Ammon's horn (tissue), 1 donor: ENCODE results near the gene ACP1.
"Not testable (repeated sequence)": the region's sequence is repeated elsewhere in the genome, so short reads cannot be mapped to it uniquely, and the experiment has no call there.

Source experiments
- DNase-seq: peaks from one replicate; pipeline ENCODE4 v3.0.0-alpha.2; 2016; ENCODE audit warnings: low spot score

Gene ACP1

DNA sequence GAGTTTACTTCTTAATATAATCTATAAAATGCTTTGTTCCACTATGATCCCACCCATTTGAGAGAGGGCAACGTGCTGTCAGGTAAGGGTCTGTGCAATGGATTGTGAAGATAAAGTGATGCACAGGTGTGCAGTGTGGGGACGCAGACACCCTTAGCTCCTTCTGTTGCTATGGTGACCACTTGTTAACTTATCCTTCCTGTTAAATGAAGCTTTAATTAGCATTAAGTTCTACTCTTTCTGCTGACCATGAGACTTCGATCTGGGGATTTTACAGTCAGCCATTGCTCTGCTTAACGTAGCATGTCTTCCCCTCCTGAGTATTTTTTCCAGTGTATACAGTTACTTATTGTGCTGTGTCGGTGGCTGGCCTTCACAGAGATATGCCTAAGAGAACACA lies 46.2 kb downstream of the ACP1 start:
- no peak for DNase-seq

DNA sequence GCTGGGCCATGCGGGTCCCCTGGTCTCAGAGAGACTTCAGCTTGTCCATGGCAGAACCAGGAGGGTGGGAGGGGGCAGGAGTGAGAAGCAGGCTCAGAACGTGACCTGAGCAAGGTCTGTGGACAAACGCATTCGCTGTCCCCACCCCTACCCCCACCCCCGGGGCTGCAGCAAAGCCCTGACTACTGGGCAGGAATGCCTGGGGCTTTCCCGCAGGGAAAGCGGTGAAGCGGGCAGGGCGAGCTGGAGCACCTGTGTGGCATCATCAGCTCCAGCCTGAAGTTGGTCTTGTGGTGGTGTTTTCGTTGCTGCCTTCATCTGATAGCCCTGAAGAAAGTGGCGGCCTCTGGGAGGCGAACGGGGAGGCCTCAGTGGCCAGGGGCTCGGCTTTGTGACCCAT lies 49.2 kb downstream of the ACP1 start:
- DNase-seq = no peak

DNA sequence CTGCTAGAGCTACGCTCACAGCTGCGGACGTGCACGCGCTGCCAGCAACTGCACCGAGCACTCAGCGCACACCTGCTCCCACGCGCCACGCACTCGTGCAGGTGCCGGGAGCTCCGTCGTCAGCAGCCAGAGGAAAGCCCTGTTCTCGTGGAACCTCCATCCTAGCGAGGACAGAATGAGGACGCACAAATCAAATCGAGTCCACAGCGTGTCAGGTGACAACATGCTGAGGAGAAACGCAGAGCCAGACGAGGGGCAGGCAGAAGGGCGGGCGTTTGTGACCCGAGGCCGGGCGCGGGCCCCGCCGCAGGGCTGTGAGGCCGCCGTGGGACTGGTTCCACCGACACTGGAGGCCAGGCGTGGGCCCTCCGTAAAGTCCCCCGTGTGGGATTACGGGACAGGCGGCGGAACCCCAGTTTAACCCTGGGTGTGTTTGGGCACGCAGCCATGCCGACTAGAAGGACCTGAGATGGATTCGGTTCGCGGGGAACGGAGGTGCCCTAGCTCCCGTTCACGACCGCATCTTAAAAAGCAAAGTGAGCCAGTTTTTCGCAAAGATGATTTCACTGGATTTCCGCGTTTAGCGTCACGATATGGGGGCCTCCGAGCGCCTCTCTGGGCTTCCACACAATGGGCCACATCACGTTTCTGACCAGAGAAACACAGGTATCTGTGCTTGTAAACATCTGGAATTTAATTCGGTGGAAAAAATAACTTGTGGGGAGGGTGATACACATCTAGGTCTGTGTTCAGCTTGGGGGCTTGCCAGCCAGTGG lies 50.0 kb downstream of the ACP1 start:
- DNase-seq = no peak

DNA sequence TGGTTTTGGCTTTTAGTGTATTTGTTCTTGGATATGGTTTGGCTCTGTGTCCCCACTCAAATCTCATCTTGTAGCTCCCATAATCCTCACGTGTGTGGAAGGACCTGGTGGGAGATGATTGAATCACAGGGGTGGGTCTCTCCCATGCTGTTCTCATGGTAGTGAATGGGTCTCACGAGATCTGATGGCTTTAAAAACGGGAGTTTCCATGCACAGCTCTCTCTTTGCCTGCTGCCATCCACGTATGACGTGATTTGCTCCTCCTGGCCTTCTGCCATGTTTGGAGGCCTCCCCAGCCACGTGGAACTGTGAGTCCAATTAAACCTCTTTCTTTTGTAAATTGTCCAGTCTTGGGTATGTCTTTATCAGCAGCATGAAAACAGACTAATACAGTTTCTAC lies 51.2 kb downstream of the ACP1 start:
- not testable (repeated sequence) for DNase-seq

DNA sequence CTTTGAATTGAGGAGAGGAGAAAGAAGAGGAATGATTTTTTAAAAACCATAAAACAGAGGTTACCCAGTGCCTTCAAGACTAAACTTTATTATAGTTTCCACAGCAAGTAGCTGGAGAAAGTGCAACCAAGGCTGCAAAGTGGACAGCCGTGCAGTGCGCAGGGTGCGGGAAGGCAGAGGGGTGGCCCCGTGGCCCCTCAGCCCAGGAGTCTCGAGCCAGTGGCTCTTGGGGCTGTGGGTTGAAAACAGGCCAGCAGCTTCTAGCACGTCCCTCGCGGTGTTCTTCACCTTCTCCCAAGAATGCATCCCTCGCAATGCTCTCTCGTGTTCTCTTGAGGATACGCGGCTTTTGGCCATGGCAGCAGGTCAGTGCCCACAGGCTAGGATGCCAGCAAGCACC lies 51.6 kb downstream of the ACP1 start:
- DNase-seq = no peak

DNA sequence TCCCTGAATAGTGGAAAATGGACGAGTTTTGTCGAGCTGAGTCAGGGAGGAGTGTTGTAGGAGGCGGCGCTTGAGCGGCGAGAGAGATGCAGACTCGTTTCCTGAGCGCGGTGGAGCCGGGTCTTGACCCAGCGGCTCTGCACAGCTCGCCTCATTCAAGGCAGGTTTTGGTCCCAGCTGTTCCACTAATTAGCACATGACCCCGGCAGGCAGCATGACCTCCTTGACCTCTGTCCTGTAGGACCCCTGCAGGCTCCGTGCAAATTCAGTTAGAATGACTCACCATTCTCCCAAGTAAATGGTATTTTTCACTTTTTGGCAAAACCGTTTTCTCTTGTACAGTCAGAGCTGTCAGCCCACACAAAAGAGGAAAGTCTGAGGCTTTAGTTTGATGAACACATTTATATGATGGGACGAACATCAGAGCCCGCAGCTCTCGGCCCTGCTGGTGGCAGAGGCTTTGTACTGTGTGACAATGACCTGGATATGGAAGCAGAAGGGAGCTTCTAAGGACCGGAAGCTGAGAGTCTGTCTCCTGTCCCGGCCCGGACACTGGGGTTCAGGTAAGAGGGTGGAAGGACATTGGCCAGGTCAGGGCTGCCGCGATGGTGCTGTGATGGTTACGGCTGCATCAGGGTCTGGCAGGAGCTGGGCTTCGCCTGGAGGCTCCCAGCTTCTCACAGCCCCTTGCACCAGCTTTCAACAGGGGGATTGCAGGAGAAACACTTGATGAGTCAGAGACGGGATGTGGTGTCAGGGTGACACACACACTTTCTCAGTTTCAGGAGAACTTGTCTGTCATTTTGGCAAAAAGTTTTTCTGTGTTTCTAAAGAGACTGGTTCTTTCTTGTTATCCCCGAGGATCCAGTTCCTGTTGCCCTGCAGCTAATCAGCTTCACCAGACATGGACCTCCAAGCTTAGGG lies 53.0 kb downstream of the ACP1 start:
- no peak for DNase-seq

DNA sequence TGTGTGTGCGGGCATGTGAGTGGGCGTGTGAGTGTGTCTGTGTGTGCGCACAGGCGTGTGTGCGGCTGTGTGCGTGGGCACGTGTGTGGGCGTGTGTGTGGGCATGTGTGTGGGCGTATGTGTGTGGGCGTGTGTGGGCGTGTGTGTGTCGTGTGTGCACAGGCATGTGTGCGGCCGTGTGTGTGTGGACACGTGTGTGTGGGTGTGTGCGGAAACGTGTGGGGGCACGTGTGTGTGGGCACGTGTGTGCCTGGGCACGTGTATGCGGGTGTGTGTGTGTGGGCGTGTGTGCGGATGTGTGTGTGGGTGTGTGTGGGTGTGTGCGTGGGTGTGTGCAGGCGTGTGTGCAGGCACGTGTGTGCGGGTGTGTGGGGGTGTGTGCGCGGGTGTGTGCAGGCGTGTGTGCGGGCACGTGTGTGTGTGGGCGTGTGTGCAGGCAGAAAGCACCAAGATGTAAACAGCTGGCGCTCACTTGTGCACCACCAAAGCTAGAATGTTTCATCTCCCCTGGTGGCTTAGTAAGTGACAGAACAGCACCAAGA lies 54.4 kb downstream of the ACP1 start:
- DNase-seq = no peak

DNA sequence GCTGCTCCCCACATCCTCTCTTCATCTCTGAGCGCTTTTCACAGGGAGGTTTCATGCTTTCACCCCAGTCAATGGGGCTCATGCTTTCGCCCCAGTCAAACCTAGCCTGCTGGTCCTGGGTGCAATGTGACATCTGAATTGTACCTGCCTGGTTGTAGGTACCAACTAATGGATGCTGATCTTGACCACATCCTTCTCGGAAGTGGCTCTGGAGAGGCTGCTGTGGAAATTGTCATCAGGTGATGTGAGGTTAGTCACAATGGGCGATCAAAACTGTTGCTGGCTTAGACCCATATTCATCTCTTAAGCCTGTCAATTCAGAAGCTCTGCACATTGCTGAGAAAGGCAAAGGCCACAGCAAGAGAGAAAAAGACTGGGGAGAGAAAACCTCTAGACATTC lies 55.8 kb downstream of the ACP1 start:
- no peak for DNase-seq

DNA sequence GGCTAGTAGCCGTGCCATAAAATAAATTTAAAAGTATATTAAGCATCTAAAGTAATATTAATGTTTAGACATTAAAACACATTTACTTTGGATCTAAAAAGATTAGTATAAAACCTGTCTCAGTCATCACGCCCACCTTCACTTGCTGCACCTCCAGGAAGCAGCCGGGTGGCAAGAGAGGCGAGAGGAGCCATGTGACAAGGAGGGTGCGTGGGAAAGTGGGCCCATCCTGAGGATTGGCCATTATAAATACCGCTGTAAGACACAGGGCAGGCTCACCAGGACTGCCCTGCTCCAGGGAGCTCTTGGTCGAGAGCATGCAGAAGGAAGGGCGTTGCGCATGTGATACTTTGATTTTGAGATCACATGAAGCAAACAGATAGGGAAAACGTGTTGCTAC lies 57.6 kb downstream of the ACP1 start:
- no peak for DNase-seq

DNA sequence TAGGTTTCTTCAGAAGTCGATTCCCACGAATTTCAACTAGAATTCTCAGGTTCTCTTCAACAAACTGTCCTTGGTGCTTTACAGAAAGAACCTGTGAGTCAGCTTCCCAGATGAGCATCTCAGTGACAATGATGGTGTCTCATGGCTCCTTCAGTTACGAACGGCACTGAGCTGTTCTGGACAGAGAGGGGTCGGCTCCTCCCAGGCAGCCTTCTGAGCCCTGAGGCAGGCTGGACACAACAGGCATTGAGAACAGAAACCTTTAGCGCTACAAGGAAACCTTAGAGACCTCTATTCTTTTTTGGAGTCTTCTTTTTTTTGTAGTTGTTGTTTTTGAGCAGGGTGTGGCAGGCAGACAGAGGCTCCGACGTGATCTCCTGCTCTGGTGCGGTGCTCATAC lies 58.3 kb downstream of the ACP1 start:
- DNase-seq = no peak
